CMK (cell line): ENCODE data around the gene CTSS.
A peak's percentile ranks its signal among the peaks of the same experiment; 100 is the strongest.

Experiments used
- DNase-seq: peaks from one replicate; pipeline ENCODE4 v3.0.0-alpha.2; 2010; ENCODE audit warnings: low read depth

CTSS gene

GRCh38 chr1:150696995-150697927 is 68.3 kb downstream of the CTSS start, which contains the start of gene GOLPH3L:
Gene GOLPH3L (minus strand): TSS chr1:150697154. CDS start chr1:150694838, 2,316 bp downstream.
- DNase-seq, result peak; percentile 95

GRCh38 chr1:150696590-150696989 is 69.0 kb downstream of the CTSS start:
- no peak for DNase-seq

GRCh38 chr1:150696162-150696561 is 69.4 kb downstream of the CTSS start:
- DNase-seq, result no peak

GRCh38 chr1:150695561-150695960 is 70.0 kb downstream of the CTSS start:
- no peak for DNase-seq

- DNase-seq, result no peak
Measured at GRCh38 chr1:150692720-150693119, 72.9 kb downstream of the CTSS start.

GRCh38 chr1:150688763-150689162 is 76.8 kb downstream of the CTSS start:
- no peak for DNase-seq

GRCh38 chr1:150686275-150686674 is 79.3 kb downstream of the CTSS start:
- no peak for DNase-seq

GRCh38 chr1:150683914-150684313 is 81.7 kb downstream of the CTSS start:
- no peak for DNase-seq
